ENCODE results near the gene ME1. TPM values are rescaled to one million over a fixed set of nuclear protein-coding genes. Genes with fewer than 3 reads are reported as not detected.
"Not testable (repeated sequence)": the region's sequence is repeated elsewhere in the genome, so short reads cannot be mapped to it uniquely, and the experiment has no call there.

ME1 gene
- total RNA-seq, 1 experiment from 2014 or later = 17.8 TPM

GRCh38 chr6:83258517-83258916, 172.3 kb downstream of the ME1 start:
- ChIA-PET CTCF (no interaction called here), POLR2A (no interaction called here)
- DNase-seq (ENCODE audit: unreplicated experiment) = no peak
- peaks cover 7% of the 10 kb centered on the region for H3K9me3 Mint-ChIP-seq (ENCODE audit: unreplicated experiment)
- TF ChIP-seq, protein P1, sequence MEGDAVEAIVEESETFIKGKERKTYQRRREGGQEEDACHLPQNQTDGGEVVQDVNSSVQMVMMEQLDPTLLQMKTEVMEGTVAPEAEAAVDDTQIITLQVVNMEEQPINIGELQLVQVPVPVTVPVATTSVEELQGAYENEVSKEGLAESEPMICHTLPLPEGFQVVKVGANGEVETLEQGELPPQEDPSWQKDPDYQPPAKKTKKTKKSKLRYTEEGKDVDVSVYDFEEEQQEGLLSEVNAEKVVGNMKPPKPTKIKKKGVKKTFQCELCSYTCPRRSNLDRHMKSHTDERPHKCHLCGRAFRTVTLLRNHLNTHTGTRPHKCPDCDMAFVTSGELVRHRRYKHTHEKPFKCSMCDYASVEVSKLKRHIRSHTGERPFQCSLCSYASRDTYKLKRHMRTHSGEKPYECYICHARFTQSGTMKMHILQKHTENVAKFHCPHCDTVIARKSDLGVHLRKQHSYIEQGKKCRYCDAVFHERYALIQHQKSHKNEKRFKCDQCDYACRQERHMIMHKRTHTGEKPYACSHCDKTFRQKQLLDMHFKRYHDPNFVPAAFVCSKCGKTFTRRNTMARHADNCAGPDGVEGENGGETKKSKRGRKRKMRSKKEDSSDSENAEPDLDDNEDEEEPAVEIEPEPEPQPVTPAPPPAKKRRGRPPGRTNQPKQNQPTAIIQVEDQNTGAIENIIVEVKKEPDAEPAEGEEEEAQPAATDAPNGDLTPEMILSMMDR (IDR thresholded peaks at IDR 0.05; ENCODE audit: unreplicated experiment) = no peak
- H3K27me3 Mint-ChIP-seq (ENCODE audit: insufficient read depth, unreplicated experiment) = no peaks in the 10 kb centered on the region
- H3K36me3 Mint-ChIP-seq (ENCODE audit: insufficient read depth, unreplicated experiment) = peaks cover 4% of the 10 kb centered on the region
- BruUV-seq (replicated peaks) = no TSS peak
- H3K27ac Mint-ChIP-seq (ENCODE audit: low read depth, unreplicated experiment) = no peak overlapping the region
- no peak overlapping the region for H3K4me3 Mint-ChIP-seq (ENCODE audit: unreplicated experiment)
- H3K4me1 Mint-ChIP-seq (ENCODE audit: insufficient read depth, unreplicated experiment) = no peaks in the 10 kb centered on the region
- intact Hi-C loops (cut with micrococcal nuclease) = no loop called here

- Mint-ChIP-seq H3K4me3 (ENCODE audit: unreplicated experiment) (no peak overlapping the region), H3K27me3 (ENCODE audit: insufficient read depth, unreplicated experiment) (no peaks in the 10 kb centered on the region), H3K27ac (ENCODE audit: low read depth, unreplicated experiment) (no peak overlapping the region), H3K36me3 (ENCODE audit: insufficient read depth, unreplicated experiment) (peaks cover 4% of the 10 kb centered on the region), H3K4me1 (ENCODE audit: insufficient read depth, unreplicated experiment) (peaks cover 4% of the 10 kb centered on the region), H3K9me3 (ENCODE audit: unreplicated experiment) (peaks cover 7% of the 10 kb centered on the region)
- no peak for DNase-seq (ENCODE audit: unreplicated experiment)
- ChIA-PET POLR2A (no interaction called here), CTCF (no interaction called here)
- BruUV-seq (replicated peaks) = no TSS peak
- intact Hi-C loops (cut with micrococcal nuclease) = no loop called here
- TF ChIP-seq, protein P1 (IDR thresholded peaks at IDR 0.05; ENCODE audit: unreplicated experiment) = no peak
Measured at GRCh38 chr6:83257791-83258190, 173.1 kb downstream of the ME1 start.

GRCh38 chr6:83256719-83257118, 174.1 kb downstream of the ME1 start:
- H3K36me3 Mint-ChIP-seq (ENCODE audit: insufficient read depth, unreplicated experiment); H3K9me3 Mint-ChIP-seq (ENCODE audit: unreplicated experiment); DNase-seq (ENCODE audit: unreplicated experiment); BruUV-seq (replicated peaks); H3K4me3 Mint-ChIP-seq (ENCODE audit: unreplicated experiment); intact Hi-C loops (cut with micrococcal nuclease); POLR2A ChIA-PET; H3K27me3 Mint-ChIP-seq (ENCODE audit: insufficient read depth, unreplicated experiment); H3K27ac Mint-ChIP-seq (ENCODE audit: low read depth, unreplicated experiment): not testable (repeated sequence)
- CTCF ChIA-PET = interaction anchor here (1.2 kb wide), 1 partner anchor 41 kb away, joined by 3 read pairs; no protein-coding TSS in a partner anchor
- H3K4me1 Mint-ChIP-seq (ENCODE audit: insufficient read depth, unreplicated experiment) = peaks cover 15% of the 10 kb centered on the region

DNA sequence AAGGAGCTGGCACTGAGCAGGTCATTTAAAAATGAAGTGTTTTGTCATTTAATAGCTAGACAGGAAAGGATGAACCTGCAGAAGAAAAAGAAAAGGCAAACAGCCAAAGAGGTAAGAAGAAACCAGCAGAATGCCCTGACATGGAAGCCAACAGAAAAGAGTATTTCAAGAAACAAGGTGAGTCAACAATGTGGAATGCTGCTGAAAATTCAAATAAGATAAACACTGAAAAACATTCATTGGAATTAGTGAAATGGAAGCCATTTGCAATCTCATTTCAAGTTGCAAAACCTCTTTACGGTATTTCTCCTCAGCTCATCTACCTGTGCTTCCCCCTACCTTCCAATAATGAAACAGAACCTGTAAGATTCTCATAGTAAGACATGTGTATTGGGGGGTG, 178.1 kb downstream of the ME1 start:
- intact Hi-C loops (cut with micrococcal nuclease) = no loop called here
- Mint-ChIP-seq H3K9me3 (ENCODE audit: unreplicated experiment) (no peaks in the 10 kb centered on the region), H3K4me3 (ENCODE audit: unreplicated experiment) (no peak overlapping the region), H3K4me1 (ENCODE audit: insufficient read depth, unreplicated experiment) (peaks cover 15% of the 10 kb centered on the region), H3K36me3 (ENCODE audit: insufficient read depth, unreplicated experiment) (no peaks in the 10 kb centered on the region), H3K27ac (ENCODE audit: low read depth, unreplicated experiment) (peak overlapping the region; percentile 17), H3K27me3 (ENCODE audit: insufficient read depth, unreplicated experiment) (no peaks in the 10 kb centered on the region)
- TF ChIP-seq, protein P1 (IDR thresholded peaks at IDR 0.05; ENCODE audit: unreplicated experiment) = no peak
- BruUV-seq (replicated peaks) = no TSS peak
- CTCF ChIA-PET = interaction anchor here (0.6 to 1.0 kb wide), 3 partner anchors 32 to 239 kb away, joined by 3 read pairs; no protein-coding TSS in a partner anchor
- DNase-seq (ENCODE audit: unreplicated experiment) = peak; percentile 53
- POLR2A ChIA-PET = no interaction called here

- Mint-ChIP-seq H3K36me3 (ENCODE audit: insufficient read depth, unreplicated experiment) (no peaks in the 10 kb centered on the region), H3K9me3 (ENCODE audit: unreplicated experiment) (no peaks in the 10 kb centered on the region), H3K4me1 (ENCODE audit: insufficient read depth, unreplicated experiment) (peaks cover 15% of the 10 kb centered on the region), H3K27ac (ENCODE audit: low read depth, unreplicated experiment) (no peak overlapping the region), H3K4me3 (ENCODE audit: unreplicated experiment) (no peak overlapping the region), H3K27me3 (ENCODE audit: insufficient read depth, unreplicated experiment) (no peaks in the 10 kb centered on the region)
- TF ChIP-seq, protein P1 (IDR thresholded peaks at IDR 0.05; ENCODE audit: unreplicated experiment) = no peak
- ChIA-PET POLR2A (no interaction called here), CTCF (interaction anchor here (0.6 kb wide), 1 partner anchor 260 kb away, joined by 3 read pairs; no protein-coding TSS in a partner anchor)
- no peak for DNase-seq (ENCODE audit: unreplicated experiment)
- intact Hi-C loops (cut with micrococcal nuclease) = no loop called here
- no TSS peak for BruUV-seq (replicated peaks)
Measured at GRCh38 chr6:83250235-83250634, 180.6 kb downstream of the ME1 start.
